GM12874 (cell line): ENCODE data around the gene LCN6.

Experiments used
- TF ChIP-seq, protein P1 (sequence below): IDR thresholded peaks from 2 replicates; pipeline ENCODE4 v1.5.1; 2011; ENCODE audit warnings: low read depth, mild to moderate bottlenecking, control low read depth, low read length, moderate library complexity; ENCODE audit not compliant: insufficient read depth

LCN6 gene

DNA sequence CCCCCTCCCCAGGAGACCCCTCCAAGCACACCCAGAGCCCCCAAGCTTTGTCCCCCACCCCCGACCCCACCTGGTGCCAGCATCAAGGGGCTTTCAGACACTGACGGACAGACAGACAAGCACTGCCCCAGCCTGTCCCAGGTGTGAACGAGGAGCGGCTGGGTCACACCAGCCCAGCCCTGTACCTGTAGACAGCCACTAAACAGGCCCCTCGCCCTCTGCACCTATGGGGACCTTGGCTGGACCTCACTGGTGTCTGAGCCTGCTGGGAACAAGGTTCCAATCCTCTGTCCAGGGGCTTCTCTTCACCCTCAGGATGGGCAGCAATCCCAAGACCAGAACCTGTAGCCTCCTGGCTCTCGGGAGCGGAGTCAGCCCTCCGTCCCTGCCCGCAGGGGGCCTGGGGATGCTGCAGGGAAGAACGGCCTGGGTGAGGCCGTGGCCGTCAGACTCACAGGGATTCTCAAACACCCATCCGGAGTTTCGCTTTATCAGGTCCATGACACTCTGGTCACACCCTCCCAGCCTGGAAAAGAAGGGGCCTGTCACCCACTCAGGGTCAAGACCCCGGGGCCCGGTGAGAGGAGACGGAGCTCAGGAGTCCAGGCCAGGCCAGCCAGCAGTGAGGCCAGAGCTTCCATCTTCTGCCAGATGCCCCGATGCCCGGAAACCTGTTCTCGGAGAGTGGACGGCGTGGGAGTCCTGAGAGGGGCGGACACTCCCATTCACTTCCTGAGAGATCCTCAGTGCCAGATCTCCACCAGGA, 2.8 kb downstream of the LCN6 start:
- TF ChIP-seq, protein P1, sequence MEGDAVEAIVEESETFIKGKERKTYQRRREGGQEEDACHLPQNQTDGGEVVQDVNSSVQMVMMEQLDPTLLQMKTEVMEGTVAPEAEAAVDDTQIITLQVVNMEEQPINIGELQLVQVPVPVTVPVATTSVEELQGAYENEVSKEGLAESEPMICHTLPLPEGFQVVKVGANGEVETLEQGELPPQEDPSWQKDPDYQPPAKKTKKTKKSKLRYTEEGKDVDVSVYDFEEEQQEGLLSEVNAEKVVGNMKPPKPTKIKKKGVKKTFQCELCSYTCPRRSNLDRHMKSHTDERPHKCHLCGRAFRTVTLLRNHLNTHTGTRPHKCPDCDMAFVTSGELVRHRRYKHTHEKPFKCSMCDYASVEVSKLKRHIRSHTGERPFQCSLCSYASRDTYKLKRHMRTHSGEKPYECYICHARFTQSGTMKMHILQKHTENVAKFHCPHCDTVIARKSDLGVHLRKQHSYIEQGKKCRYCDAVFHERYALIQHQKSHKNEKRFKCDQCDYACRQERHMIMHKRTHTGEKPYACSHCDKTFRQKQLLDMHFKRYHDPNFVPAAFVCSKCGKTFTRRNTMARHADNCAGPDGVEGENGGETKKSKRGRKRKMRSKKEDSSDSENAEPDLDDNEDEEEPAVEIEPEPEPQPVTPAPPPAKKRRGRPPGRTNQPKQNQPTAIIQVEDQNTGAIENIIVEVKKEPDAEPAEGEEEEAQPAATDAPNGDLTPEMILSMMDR, result no peak

DNA sequence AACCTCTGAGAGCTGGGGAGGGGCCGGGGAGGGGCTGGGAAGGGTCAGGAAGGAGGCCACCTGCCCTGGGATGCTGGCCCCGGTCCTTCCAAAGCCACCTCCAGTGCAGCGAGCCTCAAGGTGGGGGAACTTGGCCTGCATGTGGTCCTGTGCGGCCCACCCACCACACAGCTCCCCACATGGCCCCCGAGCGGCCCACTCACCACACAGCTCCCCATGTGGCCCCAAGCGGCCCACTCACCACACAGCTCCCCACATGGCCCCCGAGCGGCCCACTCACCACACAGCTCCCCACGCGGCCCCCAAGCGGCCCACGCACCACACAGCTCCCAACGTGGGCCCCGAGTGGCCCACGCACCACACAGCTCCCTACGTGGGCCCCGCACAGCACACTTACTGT, 3.6 kb downstream of the LCN6 start:
- TF ChIP-seq, protein P1, result no peak

DNA sequence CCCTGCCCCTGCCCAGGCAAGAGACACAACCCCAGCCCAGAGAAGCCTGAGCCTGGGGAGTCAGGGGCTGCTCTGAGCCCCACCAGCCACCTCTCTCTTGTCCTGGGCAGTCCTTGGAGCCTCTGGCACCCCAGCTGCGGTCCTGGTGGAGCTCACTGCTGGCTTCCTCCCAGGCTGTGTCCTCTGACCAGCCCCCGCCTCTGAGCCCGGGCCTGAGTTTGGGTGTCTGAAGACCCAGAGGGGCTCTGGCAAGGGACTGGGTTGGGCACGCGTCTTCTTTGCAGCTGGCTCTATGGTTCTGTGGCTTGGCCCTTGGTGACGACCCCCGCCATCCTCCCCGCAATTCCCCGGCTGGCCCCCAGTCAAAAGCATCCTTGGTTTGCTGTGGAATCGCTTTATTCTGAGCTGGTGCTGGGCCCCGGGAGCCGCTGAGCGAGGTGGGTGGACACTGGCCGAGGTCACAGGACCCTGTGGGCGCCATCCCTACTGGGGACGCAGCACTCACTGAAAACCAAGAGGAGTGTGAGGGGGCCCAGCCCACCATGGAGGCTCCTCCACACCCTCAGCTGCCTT, 4.6 kb downstream of the LCN6 start:
- TF ChIP-seq, protein P1, result no peak

DNA sequence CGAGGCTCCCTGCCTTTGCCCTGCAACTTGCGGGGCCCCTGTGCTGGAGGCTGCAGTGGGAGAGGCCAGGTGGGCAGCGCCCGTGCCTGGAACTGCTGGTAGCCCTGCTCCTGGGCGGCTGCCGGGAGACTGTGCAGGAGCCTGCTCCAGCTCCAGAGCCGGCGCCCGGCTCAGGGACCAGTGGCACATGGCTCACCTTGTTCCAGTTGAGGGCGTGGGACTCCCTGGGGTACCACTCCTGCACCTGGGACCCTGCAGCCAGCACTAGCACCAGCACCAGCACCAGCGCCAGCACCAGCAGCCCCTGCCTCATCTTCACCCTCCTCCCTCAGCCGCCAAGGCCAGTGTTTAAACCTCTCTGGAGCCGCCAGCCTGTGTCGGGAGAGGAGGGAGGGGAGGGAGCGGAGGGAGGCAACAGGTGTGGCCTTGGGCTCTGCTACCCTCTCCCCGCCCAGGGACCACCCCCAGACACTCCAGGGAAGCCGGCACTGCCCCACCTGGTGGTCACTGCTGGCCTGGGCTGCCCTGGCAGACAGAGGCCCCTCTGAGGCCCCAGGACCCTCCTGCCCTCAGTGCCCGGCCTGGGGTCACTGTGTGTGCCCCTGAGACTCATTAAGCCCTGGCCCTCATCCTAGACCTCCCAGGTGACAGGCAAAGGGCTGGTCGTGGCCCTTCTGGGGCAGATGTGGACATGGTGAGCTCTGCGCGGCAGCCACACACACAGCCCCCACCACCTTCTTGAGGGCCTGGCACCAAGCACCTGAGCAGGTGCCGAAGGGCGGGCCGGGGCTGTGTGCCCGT, 5.5 kb downstream of the LCN6 start, which contains the start of gene LCN10:
Gene LCN10, minus strand, starts transcription at position 350 of the 801 bp plus-strand sequence. Its CDS starts 37 bp downstream, at position 313.
- TF ChIP-seq, protein P1, result no peak

DNA sequence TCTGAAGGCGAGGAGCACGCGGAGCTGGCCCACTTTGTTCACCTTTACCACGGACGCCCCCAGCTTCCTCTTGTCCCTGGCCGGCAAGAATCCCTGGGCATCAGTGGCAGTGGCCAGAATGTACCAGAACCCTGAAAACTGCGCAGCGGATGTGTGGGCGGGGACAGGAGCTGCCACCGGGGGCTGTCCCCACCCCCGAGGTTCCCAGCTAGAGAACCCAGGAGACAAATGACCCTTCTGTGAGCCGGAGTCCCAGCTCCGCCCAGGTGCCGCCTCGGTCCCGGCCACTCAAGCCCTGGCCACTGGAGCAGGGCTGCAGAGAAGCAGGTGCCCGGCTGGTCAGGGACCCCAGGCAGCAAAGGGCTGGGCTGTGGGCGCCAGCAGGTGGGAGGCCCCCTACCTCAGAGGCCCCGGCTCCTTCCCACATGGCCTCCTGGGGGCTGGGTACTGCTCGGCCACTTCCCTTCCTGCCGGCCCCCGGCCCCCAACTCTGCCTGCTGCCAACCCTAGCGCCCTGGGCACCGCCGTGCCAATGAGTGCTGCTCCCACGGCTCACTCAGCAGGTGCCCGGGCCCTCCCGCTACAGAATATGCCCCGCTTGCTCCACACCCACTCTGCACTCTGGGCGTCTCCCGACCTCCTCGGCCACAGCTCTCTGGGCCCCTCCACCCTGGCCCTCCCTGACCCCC, 6.3 kb downstream of the LCN6 start:
- TF ChIP-seq, protein P1, result no peak

DNA sequence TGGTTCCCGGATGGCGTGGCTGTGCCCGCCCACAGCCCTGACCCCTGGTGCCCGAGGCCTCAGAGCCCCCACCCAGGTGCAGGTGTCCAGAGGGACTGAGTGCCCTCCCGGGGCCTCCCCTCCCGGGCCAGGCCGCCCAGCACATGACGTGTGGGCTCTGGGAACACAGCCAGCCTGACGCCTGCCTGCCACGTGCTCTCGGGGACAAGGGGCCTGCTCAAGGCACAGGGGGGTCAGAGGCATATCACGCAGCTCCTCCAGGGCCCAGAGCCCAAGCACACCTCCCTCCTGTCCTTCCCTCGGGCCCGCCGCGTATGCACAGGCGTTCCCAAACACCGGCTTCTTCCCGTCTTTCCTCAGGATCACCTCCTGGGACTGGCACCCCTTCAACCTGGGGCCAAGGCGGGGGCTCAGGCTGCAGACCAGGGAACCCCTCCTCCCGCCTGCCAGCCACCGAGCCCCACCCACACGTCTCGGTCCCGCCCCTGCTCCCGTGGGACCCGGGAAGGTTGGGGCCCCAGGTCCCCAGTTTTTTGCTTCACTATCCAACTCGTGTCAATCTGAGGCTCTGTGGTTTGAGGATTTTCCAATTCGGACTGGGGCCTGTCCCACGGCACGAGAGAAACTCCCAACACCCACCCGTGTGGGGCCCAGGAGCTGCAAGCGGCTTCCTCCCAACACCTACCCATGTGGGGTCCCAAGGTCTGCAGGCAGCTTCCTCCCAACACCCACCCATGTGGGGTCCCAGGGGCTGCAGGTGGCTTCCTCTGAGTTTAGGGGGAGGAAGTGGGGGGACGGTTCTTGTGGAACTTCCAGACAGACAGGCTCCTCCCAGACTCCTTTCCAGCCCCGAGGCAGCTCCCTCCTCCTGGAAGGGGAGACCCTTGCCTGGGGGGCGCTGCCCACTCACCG, 7.1 kb downstream of the LCN6 start:
- TF ChIP-seq, protein P1, result no peak
